ENCODE data around the gene DUSP9. TPM values are rescaled to one million over a fixed set of nuclear protein-coding genes. Genes with fewer than 3 reads are reported as not detected.

Gene DUSP9
- total RNA-seq, 1 experiment from 2014 or later, result 14.2 TPM

- TF ChIP-seq YY1 (IDR thresholded peaks at IDR 0.05; ENCODE audit: extremely low read depth, insufficient replicate concordance, low read depth, low read length), result no peak
These were observed 25.8 kb downstream of the DUSP9 start (continued) for GRCh38 chrX:153672531-153673427.

- Histone ChIP-seq H3K4me2 (ENCODE audit: low read length) (no peak within 1 kb of the TSS), H4K20me1 (ENCODE audit: insufficient read depth) (no peaks in the 10 kb centered on the region), H3K27me3 (ENCODE audit: insufficient read depth, low read length) (no peaks in the 10 kb centered on the region), H3K36me3 (ENCODE audit: control insufficient read depth in 1 of 2, insufficient read depth in 2 of 2, low read length in 2 of 2) (no peaks in the 10 kb centered on the region), H3K27ac (ENCODE audit: low read depth, low read length) (no peak within 1 kb of the TSS), H3K4me3 (replicated peaks in 1 of 2; ENCODE audit: low read depth in 1 of 2, low read length in 2 of 2) (no peak within 1 kb of the TSS), H3K9ac (ENCODE audit: low read length) (no peak within 1 kb of the TSS), H3K9me3 (ENCODE audit: control insufficient read depth in 1 of 2, insufficient read depth in 1 of 2, low read depth in 1 of 2, low read length in 2 of 2) (no peaks in the 10 kb centered on the region), H2AFZ (ENCODE audit: low read depth, low read length, poor library complexity, severe bottlenecking) (no peak within 1 kb of the TSS), H3K4me1 (ENCODE audit: control insufficient read depth in 1 of 2, insufficient read depth in 2 of 2, low read length in 2 of 2) (no peaks in the 10 kb centered on the region), H3K79me2 (ENCODE audit: insufficient read depth, low read length) (no peaks in the 10 kb centered on the region), H3K9me2 (ENCODE audit: insufficient read depth) (no peaks in the 10 kb centered on the region)
- no TSS peak for BruUV-seq (replicated peaks)
- POLR2A ChIA-PET, result no interaction called here
- no peak for ATAC-seq
- intact Hi-C loops (cut with micrococcal nuclease), result no loop called here
- no peak for DNase-seq (ENCODE audit: low read depth, low spot score)
- TF ChIP-seq TCF7L2 (IDR thresholded peaks at IDR 0.05; ENCODE audit: borderline replicate concordance, extremely low read depth, insufficient read depth, insufficient read length), result no peak
- CTCF ChIA-PET, result no interaction called here
- RAD21 ChIA-PET (ENCODE audit: low non-redundant PET in 1 of 2, low total read pairs in 2 of 2, uncharacterized antibody in 2 of 2, unreplicated experiment in 2 of 2), result no interaction called here
These were observed 26.6 kb downstream of the DUSP9 start, which contains the start of gene PNCK for GRCh38 chrX:153673428-153674218. PNCK (minus strand) TSS chrX:153673813; CDS start chrX:153673076, 737 bp downstream.

- Histone ChIP-seq H3K27ac (ENCODE audit: low read depth, low read length) (no peak overlapping the region), H4K20me1 (ENCODE audit: insufficient read depth) (no peaks in the 10 kb centered on the region), H3K79me2 (ENCODE audit: insufficient read depth, low read length) (no peaks in the 10 kb centered on the region), H3K9ac (ENCODE audit: low read length) (no peak overlapping the region), H3K36me3 (ENCODE audit: control insufficient read depth in 1 of 2, insufficient read depth in 2 of 2, low read length in 2 of 2) (no peaks in the 10 kb centered on the region), H3K9me3 (ENCODE audit: control insufficient read depth in 1 of 2, insufficient read depth in 1 of 2, low read depth in 1 of 2, low read length in 2 of 2) (no peaks in the 10 kb centered on the region), H3K27me3 (ENCODE audit: insufficient read depth, low read length) (no peaks in the 10 kb centered on the region), H3K4me2 (ENCODE audit: low read length) (no peak overlapping the region), H3K4me1 (ENCODE audit: control insufficient read depth in 1 of 2, insufficient read depth in 2 of 2, low read length in 2 of 2) (no peaks in the 10 kb centered on the region), H3K9me2 (ENCODE audit: insufficient read depth) (no peaks in the 10 kb centered on the region), H2AFZ (ENCODE audit: low read depth, low read length, poor library complexity, severe bottlenecking) (no peak overlapping the region), H3K4me3 (replicated peaks in 1 of 2; ENCODE audit: low read depth in 1 of 2, low read length in 2 of 2) (no peak overlapping the region)
- RAD21 ChIA-PET (ENCODE audit: low non-redundant PET in 1 of 2, low total read pairs in 2 of 2, uncharacterized antibody in 2 of 2, unreplicated experiment in 2 of 2), result no interaction called here
- CTCF ChIA-PET, result no interaction called here
- DNase-seq (ENCODE audit: low read depth, low spot score) (no peak), ATAC-seq (no peak)
- POLR2A ChIA-PET, result no interaction called here
- TF ChIP-seq EZH2 (IDR thresholded peaks at IDR 0.05) (no peak), ATF3 (IDR thresholded peaks at IDR 0.05) (no peak), TCF7L2 (IDR thresholded peaks at IDR 0.05; ENCODE audit: borderline replicate concordance, extremely low read depth, insufficient read depth, insufficient read length) (no peak), YY1 (IDR thresholded peaks at IDR 0.05; ENCODE audit: extremely low read depth, insufficient replicate concordance, low read depth, low read length) (no peak), CBX3 (IDR thresholded peaks at IDR 0.05; ENCODE audit: low read depth) (no peak), POLR2AphosphoS5 (IDR thresholded peaks at IDR 0.05; ENCODE audit: low read depth, low read length) (no peak), CTCF (IDR thresholded peaks at IDR 0.05 in 2 of 3, conservative IDR thresholded peaks at IDR 0.05 in 1 of 3; ENCODE audit: borderline replicate concordance in 1 of 3, insufficient read depth in 1 of 3, low read depth in 2 of 3, low read length in 2 of 3) (no peak), ELF1 (IDR thresholded peaks at IDR 0.05; ENCODE audit: borderline replicate concordance, low read depth) (no peak), FOSL1 (IDR thresholded peaks at IDR 0.05; ENCODE audit: low read depth) (no peak), SIN3A (IDR thresholded peaks at IDR 0.05; ENCODE audit: low read depth) (no peak)
- intact Hi-C loops (cut with micrococcal nuclease), result no loop called here
- BruUV-seq (replicated peaks), result no TSS peak
These were observed 27.3 kb downstream of the DUSP9 start for GRCh38 chrX:153674219-153674851.

All from HCT116 (cell line).